HG03521 (cell line): ENCODE results near the gene SHMT1.
A peak's percentile ranks its signal among the peaks of the same experiment; 100 is the strongest.
"Not testable (repeated sequence)": the region's sequence is repeated elsewhere in the genome, so short reads cannot be mapped to it uniquely, and the experiment has no call there.

Experiments
- ATAC-seq: cut with Tn5 transposase; IDR thresholded peaks from one replicate; pipeline ENCODE4 v1.9.1; 2021; ENCODE audit warnings: mild to moderate bottlenecking, moderate library complexity; ENCODE audit not compliant: unreplicated experiment

Gene SHMT1

GRCh38 chr17:18363101-18364049, at the start of gene SHMT1:
Gene SHMT1 (minus strand): TSS chr17:18363550. CDS start chr17:18355981, 7,569 bp downstream.
- ATAC-seq, result peak; percentile 98

GRCh38 chr17:18412001-18412538, 48.7 kb upstream of the SHMT1 start:
- ATAC-seq, result peak; percentile 89

GRCh38 chr17:18411377-18411864, 48.1 kb upstream of the SHMT1 start:
- ATAC-seq, result not testable (repeated sequence)

- not testable (repeated sequence) for ATAC-seq
These were observed 47.4 kb upstream of the SHMT1 start for GRCh38 chr17:18410736-18411135.

GRCh38 chr17:18409321-18409720, 46.0 kb upstream of the SHMT1 start:
- not testable (repeated sequence) for ATAC-seq

GRCh38 chr17:18408906-18409305, 45.6 kb upstream of the SHMT1 start:
- not testable (repeated sequence) for ATAC-seq

GRCh38 chr17:18403604-18404003, 40.3 kb upstream of the SHMT1 start:
- ATAC-seq, result not testable (repeated sequence)

- not testable (repeated sequence) for ATAC-seq
These were observed 39.8 kb upstream of the SHMT1 start for GRCh38 chr17:18403166-18403565.

- not testable (repeated sequence) for ATAC-seq
These were observed 38.7 kb upstream of the SHMT1 start for GRCh38 chr17:18401872-18402590.

GRCh38 chr17:18388728-18389127, 25.4 kb upstream of the SHMT1 start:
- ATAC-seq, result not testable (repeated sequence)

GRCh38 chr17:18388266-18388665, 24.9 kb upstream of the SHMT1 start:
- not testable (repeated sequence) for ATAC-seq

- ATAC-seq, result not testable (repeated sequence)
These were observed 24.2 kb upstream of the SHMT1 start for GRCh38 chr17:18387583-18387982.

- ATAC-seq, result not testable (repeated sequence)
These were observed 20.9 kb upstream of the SHMT1 start for GRCh38 chr17:18384271-18384670.

GRCh38 chr17:18383079-18383481, 19.7 kb upstream of the SHMT1 start:
- not testable (repeated sequence) for ATAC-seq

- ATAC-seq, result no peak
These were observed 19.2 kb upstream of the SHMT1 start for GRCh38 chr17:18382441-18383078.

- ATAC-seq, result no peak
These were observed 18.5 kb upstream of the SHMT1 start for GRCh38 chr17:18381953-18382245.

GRCh38 chr17:18381158-18381952, 18.0 kb upstream of the SHMT1 start:
- no peak for ATAC-seq

- ATAC-seq, result no peak
These were observed 17.3 kb upstream of the SHMT1 start for GRCh38 chr17:18380471-18381157.
